Right atrium auricular region (tissue), 2 donors: ENCODE measurements around the gene STAM. TPM values are rescaled to one million over a fixed set of nuclear protein-coding genes. Genes with fewer than 3 reads are reported as not detected.
"Not testable (repeated sequence)": the region's sequence is repeated elsewhere in the genome, so short reads cannot be mapped to it uniquely, and the experiment has no call there.

Experiments used
- DNase-seq: peaks from one replicate; pipeline ENCODE4 v3.0.0-alpha.2; 2019; ENCODE audit warnings: low spot score
- H3K27ac ChIP-seq, 2 donors: fragments of 200-600 bp; sonication (generic); 1 replicate in 1 of 2; 2 replicates in 1 of 2; pipeline ENCODE4 v1.5.1; 2016 to 2019
- H3K27me3 ChIP-seq, 2 donors: fragments of 200-600 bp; sonication (generic); one replicate each; pipeline versions ENCODE4 v1.5.1 to v1.6.0; 2017 to 2019
- H3K36me3 ChIP-seq: fragments of 200-600 bp; sonication (generic); one replicate; pipeline ENCODE4 v1.5.1; 2016
- H3K4me1 ChIP-seq, 2 donors: fragments of 200-600 bp; sonication (generic); one replicate each; pipeline versions ENCODE4 v1.5.1 to v1.6.0; 2017 to 2019
- H3K4me3 ChIP-seq, 2 donors: fragments of 200-600 bp; sonication (generic); 1 replicate in 1 of 2; 2 replicates in 1 of 2; pipeline ENCODE4 v1.5.1; 2017 to 2019; ENCODE audit warnings: mild to moderate bottlenecking in 1 of 2, moderate library complexity in 1 of 2
- H3K9me3 ChIP-seq, 2 donors: fragments of 200-600 bp; sonication (generic); one replicate each; pipeline ENCODE4 v1.5.1; 2019
- CTCF ChIP-seq, 2 donors: fragments of 200-600 bp; sonication (generic); IDR thresholded peaks; one replicate each; pipeline ENCODE4 v1.5.1; 2019; ENCODE audit warnings: antibody characterized with exemption in 2 of 2
- total RNA-seq, 2 donors: library from RNA; depleted of rRNA; stranded (reverse); fragments of >200 nt; gene quantifications; one replicate each; pipeline ENCODE4 v1.1.0, GENCODE V29; 2016

The STAM gene
- total RNA-seq, 2 donors from 2014 or later: 28.9 to 38.0 TPM

GRCh38 chr10:17622061-17622460, 21.9 kb upstream of the STAM start:
- peaks cover 0 to 6% of the 10 kb centered on the region in 2 donors for H3K4me1 ChIP-seq
- no peak overlapping the region for H3K27ac ChIP-seq
- TF ChIP-seq CTCF (IDR thresholded peaks at IDR 0.05): no peak
- DNase-seq: no peak
- H3K27me3 ChIP-seq: no peaks in the 10 kb centered on the region
- no peaks in the 10 kb centered on the region for H3K36me3 ChIP-seq
- no peak overlapping the region for H3K4me3 ChIP-seq
- H3K9me3 ChIP-seq: no peaks in the 10 kb centered on the region

GRCh38 chr10:17624996-17625395, 19.0 kb upstream of the STAM start:
- Histone ChIP-seq H3K4me1 (no peaks in the 10 kb centered on the region), H3K27me3 (no peaks in the 10 kb centered on the region), H3K36me3 (no peaks in the 10 kb centered on the region), H3K4me3 (no peak overlapping the region), H3K27ac (no peak overlapping the region), H3K9me3 (no peaks in the 10 kb centered on the region)
- no peak for DNase-seq
- no peak for TF ChIP-seq CTCF (IDR thresholded peaks at IDR 0.05)

DNA sequence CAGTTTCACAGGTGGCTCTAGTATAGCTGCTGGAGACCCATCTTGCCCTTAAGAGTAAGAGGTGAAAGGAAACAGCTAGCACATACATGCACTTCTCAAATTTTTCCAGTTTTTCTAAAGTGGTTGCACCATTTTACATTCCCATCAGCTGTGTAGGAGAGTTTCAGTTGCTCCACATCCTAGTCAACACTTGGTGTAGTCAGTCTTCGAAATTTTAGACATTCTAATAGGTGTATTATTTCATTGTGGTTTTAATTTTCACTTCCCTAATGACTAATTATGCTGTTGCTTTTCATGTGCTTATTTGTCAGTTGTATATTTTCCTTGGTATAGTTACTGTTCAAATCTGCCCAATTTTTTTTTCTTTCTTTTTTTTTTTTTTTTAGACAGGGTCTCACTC, 17.3 kb upstream of the STAM start:
- Histone ChIP-seq H3K4me3 (no peak overlapping the region), H3K4me1 (no peaks in the 10 kb centered on the region), H3K36me3 (no peaks in the 10 kb centered on the region), H3K9me3 (no peaks in the 10 kb centered on the region), H3K27ac (no peak overlapping the region), H3K27me3 (no peaks in the 10 kb centered on the region)
- no peak for TF ChIP-seq CTCF (IDR thresholded peaks at IDR 0.05)
- no peak for DNase-seq

DNA sequence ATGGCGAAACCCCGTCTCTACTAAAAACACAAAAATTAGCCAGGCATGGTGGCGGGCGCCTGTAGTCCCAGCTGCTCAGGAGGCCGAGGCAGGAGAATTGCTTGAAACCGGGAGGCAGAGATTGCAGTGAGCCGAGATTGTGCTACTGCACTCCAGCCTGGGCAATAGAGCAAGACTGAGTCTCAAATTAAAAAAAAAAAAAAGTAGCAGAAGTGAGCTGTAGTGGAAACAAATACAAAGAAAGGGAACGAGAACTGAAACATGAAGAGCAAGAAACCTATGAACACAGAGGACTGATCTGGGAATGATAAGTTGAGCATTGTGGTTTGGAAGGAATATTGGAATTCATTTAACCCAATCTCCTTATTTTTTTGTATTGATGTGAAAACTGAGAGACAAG, 11.4 kb upstream of the STAM start:
- H3K9me3 ChIP-seq, H3K27me3 ChIP-seq, H3K4me3 ChIP-seq, H3K4me1 ChIP-seq, H3K36me3 ChIP-seq, DNase-seq, H3K27ac ChIP-seq: not testable (repeated sequence)

GRCh38 chr10:17633353-17633752, 10.6 kb upstream of the STAM start:
- Histone ChIP-seq H3K27me3 (no peaks in the 10 kb centered on the region), H3K36me3 (no peaks in the 10 kb centered on the region), H3K9me3 (no peaks in the 10 kb centered on the region), H3K4me3 (no peak overlapping the region), H3K4me1 (no peaks in the 10 kb centered on the region), H3K27ac (no peak overlapping the region)
- no peak for DNase-seq
- TF ChIP-seq CTCF (IDR thresholded peaks at IDR 0.05): no peak

- H3K36me3 ChIP-seq: no peaks in the 10 kb centered on the region
- peaks cover 0 to 3% of the 10 kb centered on the region in 2 donors for H3K4me1 ChIP-seq
- no peaks in the 10 kb centered on the region for H3K9me3 ChIP-seq
- no peak for DNase-seq
- H3K4me3 ChIP-seq: no peak overlapping the region
- no peak for TF ChIP-seq CTCF (IDR thresholded peaks at IDR 0.05)
- H3K27ac ChIP-seq: no peak overlapping the region
- H3K27me3 ChIP-seq: no peaks in the 10 kb centered on the region
Observed at GRCh38 chr10:17637869-17638268, 6.1 kb upstream of the STAM start.
